G401 (cell line): ENCODE results near the gene URGCP. TPM values are rescaled to one million over a fixed set of nuclear protein-coding genes. Genes with fewer than 3 reads are reported as not detected.
"Not testable (repeated sequence)": the region's sequence is repeated elsewhere in the genome, so short reads cannot be mapped to it uniquely, and the experiment has no call there.

ENCODE experiments used
- DNase-seq: peaks from one replicate; pipeline ENCODE4 v3.0.0-alpha.2; 2015; ENCODE audit warnings: low spot score
- in situ Hi-C: cut with HindIII; loops from 2 replicates; pipeline ENCODE4 v1.10.0; 2016; ENCODE audit warnings: low sequenced_read_pairs, mixed read lengths
- total RNA-seq: library from RNA; depleted of rRNA; stranded (reverse); fragments of >200 nt; shearing (Covaris generic); gene quantifications from 2 replicates; pipeline ENCODE4 v1.2.3, GENCODE V29; 2014

URGCP gene
- total RNA-seq, 1 experiment from 2014 or later: 39.4 TPM

- in situ Hi-C loops: no loop called here
- no peak for DNase-seq
Measured at GRCh38 chr7:43922726-43923125, 16.3 kb upstream of the URGCP start.

GRCh38 chr7:43921423-43921822 is 15.0 kb upstream of the URGCP start:
- in situ Hi-C loops: no loop called here

GRCh38 chr7:43915907-43916306 is 9.5 kb upstream of the URGCP start:
- DNase-seq: no peak
- in situ Hi-C loops: no loop called here

More at GRCh38 chr7:43921423-43921822, 15.0 kb upstream of the URGCP start:
- DNase-seq: no peak

- in situ Hi-C loops: no loop called here
- DNase-seq: no peak
Measured at GRCh38 chr7:43914795-43915194, 8.4 kb upstream of the URGCP start.

- peak; percentile 46 for DNase-seq
- in situ Hi-C loops: no loop called here
Measured at GRCh38 chr7:43905956-43906330, 453 bp downstream of the URGCP start.

GRCh38 chr7:43905209-43905946 is 1.0 kb downstream of the URGCP start:
- in situ Hi-C loops: no loop called here
- DNase-seq: peak; percentile 25

- DNase-seq: no peak
- in situ Hi-C loops: no loop called here
Measured at GRCh38 chr7:43904533-43905208, 1.7 kb downstream of the URGCP start.

GRCh38 chr7:43902542-43903054 is 3.8 kb downstream of the URGCP start:
- in situ Hi-C loops: no loop called here
- no peak for DNase-seq

- in situ Hi-C loops, DNase-seq: not testable (repeated sequence)
Measured at GRCh38 chr7:43898571-43898970, 7.8 kb downstream of the URGCP start.

GRCh38 chr7:43895847-43896415 is 10.5 kb downstream of the URGCP start:
- no peak for DNase-seq
- in situ Hi-C loops: no loop called here

GRCh38 chr7:43891069-43891955 is 15.1 kb downstream of the URGCP start:
- peak; percentile 23 for DNase-seq
- in situ Hi-C loops: no loop called here

- in situ Hi-C loops: no loop called here
- DNase-seq: no peak
Measured at GRCh38 chr7:43890468-43890867, 15.9 kb downstream of the URGCP start.

GRCh38 chr7:43888993-43889945 is 17.1 kb downstream of the URGCP start:
- in situ Hi-C loops: no loop called here
- no peak for DNase-seq

- in situ Hi-C loops: no loop called here
- DNase-seq: no peak
Measured at GRCh38 chr7:43884617-43885016, 21.8 kb downstream of the URGCP start.

GRCh38 chr7:43884209-43884608 is 22.2 kb downstream of the URGCP start:
- DNase-seq: no peak
- in situ Hi-C loops: no loop called here

GRCh38 chr7:43880596-43880995 is 25.8 kb downstream of the URGCP start:
- no peak for DNase-seq
- in situ Hi-C loops: no loop called here

- DNase-seq: no peak
- in situ Hi-C loops: no loop called here
Measured at GRCh38 chr7:43879477-43879876, 26.9 kb downstream of the URGCP start.

GRCh38 chr7:43878867-43879266 is 27.5 kb downstream of the URGCP start:
- in situ Hi-C loops: no loop called here
- DNase-seq: peak; percentile 78
